ENCODE results near the gene SLC5A10. TPM values are rescaled to one million over a fixed set of nuclear protein-coding genes. Genes with fewer than 3 reads are reported as not detected.
"Not testable (repeated sequence)": the region's sequence is repeated elsewhere in the genome, so short reads cannot be mapped to it uniquely, and the experiment has no call there.

Gene SLC5A10
- total RNA-seq, 4 donors from 2014 or later: not detected

GRCh38 chr17:19017804-19018599, 66.0 kb downstream of the SLC5A10 start:
- TF ChIP-seq POLR2A (IDR thresholded peaks at IDR 0.05) (no peak), CTCF (IDR thresholded peaks at IDR 0.05) (no peak)
- Histone ChIP-seq H3K9me3 (no peaks in the 10 kb centered on the region), H3K27me3 (no peaks in the 10 kb centered on the region), H3K4me1 (no peaks in the 10 kb centered on the region), H3K4me3 (no peak overlapping the region), H3K36me3 (no peaks in the 10 kb centered on the region), H3K27ac (no peak overlapping the region)
- no peak for DNase-seq

GRCh38 chr17:19018600-19018950, 66.6 kb downstream of the SLC5A10 start:
- no peak overlapping the region for H3K27ac ChIP-seq
- no peak for DNase-seq
- no peaks in the 10 kb centered on the region for H3K4me1 ChIP-seq
- no peaks in the 10 kb centered on the region for H3K9me3 ChIP-seq
- no peaks in the 10 kb centered on the region for H3K36me3 ChIP-seq
- H3K4me3 ChIP-seq: no peak overlapping the region
- no peaks in the 10 kb centered on the region for H3K27me3 ChIP-seq
- TF ChIP-seq POLR2A (IDR thresholded peaks at IDR 0.05) (no peak), CTCF (IDR thresholded peaks at IDR 0.05) (no peak)

- Histone ChIP-seq H3K4me3 (no peak overlapping the region), H3K27ac (no peak overlapping the region), H3K4me1 (no peaks in the 10 kb centered on the region), H3K36me3 (no peaks in the 10 kb centered on the region), H3K9me3 (no peaks in the 10 kb centered on the region), H3K27me3 (no peaks in the 10 kb centered on the region)
- no peak for DNase-seq
- TF ChIP-seq POLR2A (IDR thresholded peaks at IDR 0.05) (no peak), CTCF (IDR thresholded peaks at IDR 0.05) (no peak)
Observed at GRCh38 chr17:19019041-19019941, 67.3 kb downstream of the SLC5A10 start.

- H3K9me3 ChIP-seq: no peaks in the 10 kb centered on the region
- no peak for DNase-seq
- H3K4me3 ChIP-seq: no peak overlapping the region
- TF ChIP-seq POLR2A (IDR thresholded peaks at IDR 0.05): no peak
- no peak for TF ChIP-seq CTCF (IDR thresholded peaks at IDR 0.05)
- no peaks in the 10 kb centered on the region for H3K27me3 ChIP-seq
- H3K4me1 ChIP-seq: no peaks in the 10 kb centered on the region
- no peak overlapping the region for H3K27ac ChIP-seq
- H3K36me3 ChIP-seq: no peaks in the 10 kb centered on the region
Observed at GRCh38 chr17:19020016-19020415, 68.1 kb downstream of the SLC5A10 start.

- not testable (repeated sequence) for H3K27ac ChIP-seq, H3K9me3 ChIP-seq, H3K36me3 ChIP-seq, H3K4me1 ChIP-seq, H3K4me3 ChIP-seq, H3K27me3 ChIP-seq, DNase-seq
Observed at GRCh38 chr17:19021011-19021621, 69.2 kb downstream of the SLC5A10 start.

Data from Peyer's patch (tissue), 4 donors.